GM12864 (cell line): ENCODE results near the gene GPATCH2.
A peak's percentile ranks its signal among the peaks of the same experiment; 100 is the strongest.

Experiments
- DNase-seq: peaks from one replicate; pipeline ENCODE4 v3.0.0-alpha.2; 2011; ENCODE audit warnings: low read depth
- H3K4me3 ChIP-seq: 2 replicates; pipeline ENCODE4 v1.5.1; 2011; ENCODE audit warnings: mild to moderate bottlenecking, low read depth, low read length, control low read depth
- CTCF ChIP-seq: IDR thresholded peaks from 2 replicates; pipeline ENCODE4 v1.5.1; 2011; ENCODE audit warnings: low read depth, mild to moderate bottlenecking, moderate library complexity, low read length, control low read depth, inconsistent platforms; ENCODE audit errors: missing control alignments

Gene GPATCH2

GRCh38 chr1:217522277-217522676 is 108.6 kb downstream of the GPATCH2 start:
- no peak overlapping the region for H3K4me3 ChIP-seq
- no peak for DNase-seq
- TF ChIP-seq CTCF: no peak

GRCh38 chr1:217521317-217521716 is 109.6 kb downstream of the GPATCH2 start:
- TF ChIP-seq CTCF: no peak
- no peak overlapping the region for H3K4me3 ChIP-seq
- DNase-seq: no peak

DNA sequence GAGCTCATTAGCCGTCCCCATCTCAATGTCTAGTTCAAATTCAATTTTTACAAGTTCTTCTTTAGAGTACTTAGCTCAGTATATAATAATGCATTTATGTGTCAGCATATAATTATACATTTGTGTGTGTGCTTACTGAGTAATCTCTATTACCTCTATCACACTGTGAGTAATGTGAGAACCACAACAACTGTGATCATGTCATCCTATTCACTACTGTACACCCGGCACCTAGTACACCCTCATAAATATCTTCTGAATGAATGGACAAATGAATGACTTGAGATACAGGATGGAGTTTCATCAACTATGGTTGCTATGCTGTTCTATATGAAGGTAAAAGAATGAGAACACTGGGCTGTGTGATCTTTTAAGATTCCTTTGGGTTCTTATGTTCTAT is 124.0 kb downstream of the GPATCH2 start:
- DNase-seq: no peak
- no peak for TF ChIP-seq CTCF
- no peak overlapping the region for H3K4me3 ChIP-seq

DNA sequence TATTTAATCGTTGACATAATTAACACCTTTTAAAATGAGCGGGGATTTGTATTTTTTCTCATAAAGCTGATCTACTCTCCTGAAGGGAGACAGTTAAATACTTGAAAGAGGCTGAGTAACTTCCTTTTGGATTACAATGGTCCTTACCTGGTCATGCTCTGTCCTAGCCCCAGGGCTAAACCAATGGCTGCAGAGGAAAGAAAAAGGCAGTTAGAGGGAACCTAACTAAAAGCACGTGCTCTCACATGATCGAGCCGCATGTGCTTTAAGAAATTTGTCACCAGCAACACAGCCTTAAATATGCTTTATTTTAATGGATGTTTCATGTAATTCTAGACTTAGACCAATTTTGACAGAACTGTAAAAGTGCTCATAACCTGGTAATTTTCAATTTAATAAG is 132.7 kb downstream of the GPATCH2 start:
- no peak overlapping the region for H3K4me3 ChIP-seq
- DNase-seq: no peak
- TF ChIP-seq CTCF: no peak

DNA sequence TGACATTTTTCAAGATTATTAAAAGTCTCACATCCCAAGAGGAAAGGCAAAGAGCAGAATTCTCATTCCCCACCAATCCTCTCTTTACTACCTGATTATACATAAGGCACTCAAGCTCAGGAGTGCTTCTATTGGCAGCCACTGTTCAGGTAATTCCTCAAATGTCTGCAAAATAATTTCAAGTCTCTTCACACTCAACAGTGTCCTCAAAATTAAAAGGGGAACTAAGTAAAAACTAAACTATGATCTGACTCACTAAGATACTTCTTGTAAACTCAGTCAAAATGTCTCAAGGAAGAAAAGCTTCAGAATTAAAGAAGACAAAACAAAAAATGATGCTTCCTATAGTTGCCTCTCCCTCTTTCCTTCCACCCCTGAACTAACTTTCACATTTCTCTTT is 135.6 kb downstream of the GPATCH2 start:
- H3K4me3 ChIP-seq: no peak overlapping the region
- TF ChIP-seq CTCF: no peak
- peak; percentile 25 for DNase-seq

DNA sequence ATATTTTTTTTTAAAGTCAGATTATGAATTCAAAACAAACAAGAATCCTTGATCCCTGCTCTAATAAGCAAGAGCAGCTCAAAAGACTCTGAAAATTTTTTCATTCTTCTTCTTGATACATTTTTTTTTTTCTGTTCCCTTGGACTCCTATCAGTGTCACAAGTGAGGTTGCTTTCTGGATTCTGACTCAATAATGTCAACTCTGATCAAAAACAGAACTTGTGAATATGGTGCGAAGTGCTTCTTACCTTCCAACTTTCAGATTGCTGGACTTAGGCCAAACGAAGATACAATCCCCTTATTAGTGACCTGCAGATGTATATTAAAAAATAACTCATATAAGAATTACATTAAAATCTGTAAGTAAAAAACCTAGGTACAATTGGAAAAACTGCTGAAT is 136.1 kb downstream of the GPATCH2 start:
- peak; percentile 18 for DNase-seq
- no peak overlapping the region for H3K4me3 ChIP-seq
- TF ChIP-seq CTCF: no peak

DNA sequence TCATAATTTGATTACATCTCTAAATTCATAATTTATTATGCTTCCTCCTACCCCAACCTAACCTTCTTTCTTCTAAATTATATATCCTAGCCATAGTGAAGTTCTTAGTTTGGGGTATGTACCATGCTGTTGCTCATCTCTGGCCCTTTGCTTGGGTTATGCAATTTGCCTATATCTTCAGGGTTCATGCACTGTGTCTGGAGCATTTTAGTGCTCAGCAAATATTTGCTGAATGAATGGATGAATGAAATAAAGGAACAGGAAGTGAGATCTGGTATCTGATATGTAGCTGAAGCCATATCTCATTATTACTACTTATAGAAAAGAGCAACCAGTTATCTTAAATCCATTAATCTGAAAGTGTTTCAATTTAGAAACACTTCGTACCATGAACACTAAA is 137.6 kb downstream of the GPATCH2 start:
- no peak for TF ChIP-seq CTCF
- no peak for DNase-seq
- H3K4me3 ChIP-seq: no peak overlapping the region
